DOHH2 (cell line): ENCODE results near the gene OR10A4.
"Not testable (repeated sequence)": the region's sequence is repeated elsewhere in the genome, so short reads cannot be mapped to it uniquely, and the experiment has no call there.

ENCODE experiments used
- H3F3A ChIP-seq: fragments of 200-600 bp; sonication (generic), shearing (Covaris generic); 2 replicates; pipeline ENCODE4 v1.6.0; 2016; ENCODE audit warnings: antibody characterized with exemption, mild to moderate bottlenecking; ENCODE audit not compliant: control insufficient read depth, insufficient read depth
- H3K27ac ChIP-seq: fragments of 200-600 bp; sonication (generic); 2 replicates; pipeline ENCODE4 v1.5.1; 2014; ENCODE audit warnings: low read depth, mild to moderate bottlenecking, low read length, moderate library complexity
- H3K27me3 ChIP-seq: fragments of 200-600 bp; sonication (generic); 2 replicates; pipeline ENCODE4 v1.6.1; 2014; ENCODE audit warnings: mild to moderate bottlenecking, low read length, mixed read lengths; ENCODE audit not compliant: control insufficient read depth
- H3K36me3 ChIP-seq: fragments of 200-600 bp; sonication (generic); 2 replicates; pipeline ENCODE4 v1.6.1; 2014; ENCODE audit warnings: mild to moderate bottlenecking, low read length, moderate library complexity, mixed read lengths; ENCODE audit not compliant: control insufficient read depth
- H3K4me1 ChIP-seq: fragments of 200-600 bp; sonication (generic); 2 replicates; pipeline ENCODE4 v1.6.1; 2014; ENCODE audit warnings: mild to moderate bottlenecking, low read length, mixed read lengths; ENCODE audit not compliant: control insufficient read depth
- H3K4me2 ChIP-seq: fragments of 200-600 bp; sonication (generic); 2 replicates; pipeline ENCODE4 v1.6.0; 2014; ENCODE audit warnings: mild to moderate bottlenecking, low read length, moderate library complexity
- H3K4me3 ChIP-seq: fragments of 200-600 bp; sonication (generic); 2 replicates; pipeline ENCODE4 v1.5.1; 2014; ENCODE audit warnings: mild to moderate bottlenecking, low read length, mixed read lengths
- H3K79me2 ChIP-seq: fragments of 200-600 bp; sonication (generic); 2 replicates; pipeline ENCODE4 v1.6.1; 2014; ENCODE audit warnings: mild to moderate bottlenecking, low read length, mixed read lengths; ENCODE audit not compliant: control insufficient read depth
- H3K9me2 ChIP-seq: fragments of 200-600 bp; sonication (generic); replicated peaks from 2 replicates; pipeline ENCODE4 v1.6.1; 2014; ENCODE audit warnings: mild to moderate bottlenecking, low read length, mixed read lengths; ENCODE audit not compliant: control insufficient read depth
- H3K9me3 ChIP-seq: fragments of 200-600 bp; sonication (generic); 2 replicates; pipeline ENCODE4 v1.6.1; 2014; ENCODE audit warnings: antibody characterized with exemption, low read length, mixed read lengths; ENCODE audit not compliant: control insufficient read depth, insufficient read depth
- H4K20me1 ChIP-seq: fragments of 200-600 bp; sonication (generic); 2 replicates; pipeline ENCODE4 v1.6.0; 2014; ENCODE audit warnings: low read depth, mild to moderate bottlenecking, antibody characterized with exemption, low read length, moderate library complexity; ENCODE audit not compliant: control insufficient read depth, insufficient read depth
- EZH2phosphoT487 ChIP-seq: fragments of 200-600 bp; sonication (generic); IDR thresholded peaks from 2 replicates; pipeline ENCODE4 v1.6.1; 2017; ENCODE audit warnings: borderline replicate concordance, mild to moderate bottlenecking, antibody characterized with exemption, low read length, moderate library complexity, mixed read lengths
- TF ChIP-seq, protein P1 (sequence below): fragments of 200-600 bp; sonication (generic); IDR thresholded peaks from one replicate; pipeline ENCODE4 v1.5.1; 2014; ENCODE audit warnings: antibody characterized with exemption, mild to moderate bottlenecking, low read depth, low read length; ENCODE audit not compliant: poor library complexity, severe bottlenecking

OR10A4 gene

DNA sequence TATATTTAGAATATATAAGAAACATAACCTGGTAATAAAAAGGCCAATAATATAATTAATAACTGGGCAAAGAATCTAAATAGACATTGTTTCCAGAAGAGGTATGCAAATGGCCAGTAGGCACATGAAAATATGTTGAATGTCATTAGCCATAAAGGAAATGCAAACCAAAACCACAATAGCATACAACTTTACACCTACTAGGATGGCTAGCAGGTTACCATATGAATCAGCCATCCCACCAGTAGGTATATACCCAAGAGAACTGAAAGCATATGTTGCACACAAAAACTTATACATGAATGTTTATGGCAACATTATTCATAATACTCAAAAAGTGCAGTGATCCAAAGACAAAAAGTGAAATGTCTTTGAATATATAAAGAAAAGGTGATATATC lies 18.6 kb downstream of the OR10A4 start:
- H3K4me2 ChIP-seq: no peak overlapping the region
- H3K4me1 ChIP-seq: peaks cover 3% of the 10 kb centered on the region; the same call in 1 of the 2 replicates
- no peaks in the 10 kb centered on the region for H3K9me2 ChIP-seq
- no peak overlapping the region for H3K4me3 ChIP-seq
- H3K79me2 ChIP-seq: no peaks in the 10 kb centered on the region
- no peaks in the 10 kb centered on the region for H4K20me1 ChIP-seq
- TF ChIP-seq, protein P1, sequence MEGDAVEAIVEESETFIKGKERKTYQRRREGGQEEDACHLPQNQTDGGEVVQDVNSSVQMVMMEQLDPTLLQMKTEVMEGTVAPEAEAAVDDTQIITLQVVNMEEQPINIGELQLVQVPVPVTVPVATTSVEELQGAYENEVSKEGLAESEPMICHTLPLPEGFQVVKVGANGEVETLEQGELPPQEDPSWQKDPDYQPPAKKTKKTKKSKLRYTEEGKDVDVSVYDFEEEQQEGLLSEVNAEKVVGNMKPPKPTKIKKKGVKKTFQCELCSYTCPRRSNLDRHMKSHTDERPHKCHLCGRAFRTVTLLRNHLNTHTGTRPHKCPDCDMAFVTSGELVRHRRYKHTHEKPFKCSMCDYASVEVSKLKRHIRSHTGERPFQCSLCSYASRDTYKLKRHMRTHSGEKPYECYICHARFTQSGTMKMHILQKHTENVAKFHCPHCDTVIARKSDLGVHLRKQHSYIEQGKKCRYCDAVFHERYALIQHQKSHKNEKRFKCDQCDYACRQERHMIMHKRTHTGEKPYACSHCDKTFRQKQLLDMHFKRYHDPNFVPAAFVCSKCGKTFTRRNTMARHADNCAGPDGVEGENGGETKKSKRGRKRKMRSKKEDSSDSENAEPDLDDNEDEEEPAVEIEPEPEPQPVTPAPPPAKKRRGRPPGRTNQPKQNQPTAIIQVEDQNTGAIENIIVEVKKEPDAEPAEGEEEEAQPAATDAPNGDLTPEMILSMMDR: no peak
- no peak for TF ChIP-seq EZH2phosphoT487
- H3F3A ChIP-seq: no peaks in the 10 kb centered on the region
- no peak overlapping the region for H3K27ac ChIP-seq
- no peaks in the 10 kb centered on the region for H3K27me3 ChIP-seq
- no peaks in the 10 kb centered on the region for H3K9me3 ChIP-seq
- no peaks in the 10 kb centered on the region for H3K36me3 ChIP-seq

DNA sequence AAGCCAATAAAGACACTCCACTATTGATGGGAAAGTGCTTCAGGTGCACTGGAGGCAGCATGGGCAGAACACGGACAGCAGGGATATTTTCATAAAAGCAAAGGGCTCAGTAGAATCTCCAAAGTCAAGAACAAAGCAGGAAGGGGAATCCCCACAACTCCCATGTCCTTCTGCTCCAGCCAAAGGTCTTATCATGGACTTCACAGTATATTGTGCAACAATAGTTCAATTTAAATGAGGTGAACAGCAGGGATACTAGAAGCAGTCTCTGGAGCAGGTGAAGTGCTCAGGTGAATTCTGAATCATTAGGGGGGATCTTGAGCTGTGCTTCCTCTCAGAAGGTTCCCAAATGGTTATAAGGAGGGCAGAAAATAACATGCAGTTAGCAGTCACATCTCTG lies 22.5 kb downstream of the OR10A4 start:
- Histone ChIP-seq H3K9me3 (no peaks in the 10 kb centered on the region), H3K4me3 (no peak overlapping the region), H3K4me1 (peaks cover 3% of the 10 kb centered on the region; the same call in 1 of the 2 replicates), H3K27me3 (no peaks in the 10 kb centered on the region), H3K27ac (no peak overlapping the region), H3K4me2 (no peak overlapping the region), H3K36me3 (no peaks in the 10 kb centered on the region), H4K20me1 (no peaks in the 10 kb centered on the region), H3F3A (no peaks in the 10 kb centered on the region), H3K79me2 (no peaks in the 10 kb centered on the region), H3K9me2 (no peaks in the 10 kb centered on the region)
- TF ChIP-seq, protein P1: no peak

DNA sequence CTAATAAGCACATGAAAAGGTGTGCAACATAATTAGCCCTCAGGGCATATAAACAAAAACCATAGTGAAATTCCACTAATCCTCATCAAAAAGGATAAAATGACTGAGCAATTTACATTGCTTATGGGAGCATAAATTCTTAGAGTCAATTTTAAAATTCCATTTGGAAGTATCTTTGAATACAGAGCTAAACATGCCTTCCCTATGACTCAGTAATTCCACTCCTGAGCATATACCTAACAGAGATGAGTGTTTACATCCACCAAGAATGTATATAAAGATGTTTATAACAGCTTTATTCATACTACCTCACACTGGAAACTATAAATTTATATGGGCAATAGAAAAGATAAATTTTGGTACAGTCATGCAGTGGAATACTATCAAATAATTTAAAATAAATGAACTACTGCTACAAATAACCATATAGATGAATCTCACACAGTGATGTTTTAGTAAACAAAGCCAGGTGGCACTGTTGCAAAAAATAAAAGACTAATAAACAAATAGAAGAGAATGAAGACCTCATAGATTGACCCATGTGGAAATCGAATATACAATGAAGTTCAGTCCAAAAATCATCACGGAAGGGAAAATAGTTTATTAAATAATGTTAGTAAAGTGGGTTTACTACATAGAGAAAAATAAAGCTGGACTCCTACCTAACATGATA lies 24.0 kb downstream of the OR10A4 start:
- Histone ChIP-seq H3K4me2 (no peak overlapping the region), H3K9me2 (no peaks in the 10 kb centered on the region), H3K9me3 (no peaks in the 10 kb centered on the region), H3K4me3 (no peak overlapping the region), H3K27ac (no peak overlapping the region), H3K36me3 (no peaks in the 10 kb centered on the region), H3F3A (no peaks in the 10 kb centered on the region), H3K79me2 (no peaks in the 10 kb centered on the region), H4K20me1 (no peaks in the 10 kb centered on the region), H3K27me3 (no peaks in the 10 kb centered on the region), H3K4me1 (no peaks in the 10 kb centered on the region)
- TF ChIP-seq EZH2phosphoT487: no peak
- TF ChIP-seq, protein P1: peak; percentile 15

DNA sequence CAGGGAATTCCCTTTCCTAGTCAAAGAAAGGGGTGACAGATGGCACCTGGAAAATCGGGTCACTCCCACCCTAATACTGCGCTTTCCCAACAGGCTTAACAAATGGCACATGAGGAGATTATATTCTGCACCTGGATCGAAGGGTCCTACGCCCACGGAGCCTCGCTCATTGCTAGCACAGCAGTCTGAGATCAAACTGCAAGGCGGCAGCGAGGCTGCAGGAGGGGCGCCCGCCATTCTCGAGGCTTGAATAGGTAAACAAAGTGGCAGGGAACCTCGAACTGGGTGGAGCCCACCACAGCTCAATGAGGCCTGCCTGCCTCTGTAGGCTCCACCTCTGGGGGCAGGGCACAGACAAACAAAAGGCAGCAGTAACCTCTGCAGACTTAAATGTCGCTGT lies 28.4 kb downstream of the OR10A4 start:
- not testable (repeated sequence) for H3K27me3 ChIP-seq, H3K4me1 ChIP-seq, H3K4me3 ChIP-seq, H4K20me1 ChIP-seq, H3K9me3 ChIP-seq, H3K4me2 ChIP-seq, H3K36me3 ChIP-seq, H3K79me2 ChIP-seq, H3K9me2 ChIP-seq, H3F3A ChIP-seq, H3K27ac ChIP-seq
